ENCODE measurements around the gene CDR2. TPM values are rescaled to one million over a fixed set of nuclear protein-coding genes. Genes with fewer than 3 reads are reported as not detected.

The CDR2 gene
- total RNA-seq, 1 donor from 2014 or later = 57.6 TPM

DNA sequence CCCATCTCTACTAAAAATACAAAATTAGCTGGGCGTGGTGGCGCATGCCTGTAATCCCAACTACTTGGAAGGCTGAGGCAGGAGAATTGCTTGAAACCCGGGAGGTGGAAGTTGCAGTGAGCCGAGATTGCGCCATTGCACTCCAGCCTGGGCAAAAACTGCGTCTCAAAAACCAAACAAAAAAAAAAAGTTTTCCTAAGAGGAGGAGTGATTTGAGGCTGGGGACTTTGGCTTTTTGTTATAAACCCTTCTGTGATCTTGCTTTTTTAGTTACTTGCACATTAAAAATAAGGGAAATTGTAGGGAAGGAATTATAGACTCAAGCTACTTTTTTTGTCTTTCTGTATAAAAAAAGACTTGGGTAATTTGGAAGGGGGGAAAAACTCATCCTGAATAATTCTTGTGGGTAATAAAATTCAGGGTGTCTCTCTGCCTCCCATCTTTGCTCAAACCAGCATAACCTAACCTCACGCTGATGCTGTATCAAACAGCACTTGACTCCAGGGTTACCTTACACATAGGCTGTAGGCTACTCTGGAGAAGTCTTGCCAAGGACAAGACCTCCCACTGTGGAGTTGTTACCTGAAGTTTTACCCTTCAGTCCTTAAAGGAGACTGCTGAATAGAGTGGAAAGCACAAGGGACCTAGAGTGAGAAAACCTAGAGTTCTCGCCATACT, 1.7 kb upstream of the CDR2 start:
- Histone ChIP-seq H3K36me3 (ENCODE audit: insufficient read depth, low read length) (peaks cover 7% of the 10 kb centered on the region), H3K9me3 (ENCODE audit: insufficient read depth, low read depth, low read length) (no peaks in the 10 kb centered on the region), H3K27ac (ENCODE audit: low read depth, low read length) (no peak overlapping the region), H3K4me2 (ENCODE audit: low read length) (no peak overlapping the region), H2AFZ (ENCODE audit: low read depth, low read length) (no peak overlapping the region), H4K20me1 (ENCODE audit: insufficient read depth, low read length) (peaks cover 27% of the 10 kb centered on the region), H3K9ac (ENCODE audit: low read length) (no peak overlapping the region), H3K4me1 (ENCODE audit: insufficient read depth, low read length) (peaks cover 9% of the 10 kb centered on the region), H3K79me2 (ENCODE audit: insufficient read depth, low read length) (peaks cover 33% of the 10 kb centered on the region), H3K27me3 (ENCODE audit: insufficient read depth, low read length) (no peaks in the 10 kb centered on the region), H3K4me3 (ENCODE audit: insufficient read depth, low read depth, low read length) (no peak overlapping the region)
- TF ChIP-seq EZH2 (IDR thresholded peaks at IDR 0.05; ENCODE audit: insufficient read depth, low read length) = no peak
- TF ChIP-seq, protein P1, sequence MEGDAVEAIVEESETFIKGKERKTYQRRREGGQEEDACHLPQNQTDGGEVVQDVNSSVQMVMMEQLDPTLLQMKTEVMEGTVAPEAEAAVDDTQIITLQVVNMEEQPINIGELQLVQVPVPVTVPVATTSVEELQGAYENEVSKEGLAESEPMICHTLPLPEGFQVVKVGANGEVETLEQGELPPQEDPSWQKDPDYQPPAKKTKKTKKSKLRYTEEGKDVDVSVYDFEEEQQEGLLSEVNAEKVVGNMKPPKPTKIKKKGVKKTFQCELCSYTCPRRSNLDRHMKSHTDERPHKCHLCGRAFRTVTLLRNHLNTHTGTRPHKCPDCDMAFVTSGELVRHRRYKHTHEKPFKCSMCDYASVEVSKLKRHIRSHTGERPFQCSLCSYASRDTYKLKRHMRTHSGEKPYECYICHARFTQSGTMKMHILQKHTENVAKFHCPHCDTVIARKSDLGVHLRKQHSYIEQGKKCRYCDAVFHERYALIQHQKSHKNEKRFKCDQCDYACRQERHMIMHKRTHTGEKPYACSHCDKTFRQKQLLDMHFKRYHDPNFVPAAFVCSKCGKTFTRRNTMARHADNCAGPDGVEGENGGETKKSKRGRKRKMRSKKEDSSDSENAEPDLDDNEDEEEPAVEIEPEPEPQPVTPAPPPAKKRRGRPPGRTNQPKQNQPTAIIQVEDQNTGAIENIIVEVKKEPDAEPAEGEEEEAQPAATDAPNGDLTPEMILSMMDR (IDR thresholded peaks at IDR 0.05; ENCODE audit: insufficient read depth, low read depth, low read length) = no peak
- peak overlapping the region; percentile 92 for H3K4me3 Mint-ChIP-seq (ENCODE audit: unreplicated experiment)
- DNase-seq (ENCODE audit: low read depth) (no peak), FAIRE-seq (no peak)
- H3K36me3 Mint-ChIP-seq (ENCODE audit: low read depth, unreplicated experiment) = peaks cover 4% of the 10 kb centered on the region
- H3K9me3 Mint-ChIP-seq (ENCODE audit: unreplicated experiment) = no peaks in the 10 kb centered on the region
- peaks cover 5% of the 10 kb centered on the region for H3K4me1 Mint-ChIP-seq (ENCODE audit: low read depth, unreplicated experiment)
- no peaks in the 10 kb centered on the region for H3K27me3 Mint-ChIP-seq (ENCODE audit: low read depth, unreplicated experiment)
- no peak overlapping the region for H3K27ac Mint-ChIP-seq (ENCODE audit: unreplicated experiment)

DNA sequence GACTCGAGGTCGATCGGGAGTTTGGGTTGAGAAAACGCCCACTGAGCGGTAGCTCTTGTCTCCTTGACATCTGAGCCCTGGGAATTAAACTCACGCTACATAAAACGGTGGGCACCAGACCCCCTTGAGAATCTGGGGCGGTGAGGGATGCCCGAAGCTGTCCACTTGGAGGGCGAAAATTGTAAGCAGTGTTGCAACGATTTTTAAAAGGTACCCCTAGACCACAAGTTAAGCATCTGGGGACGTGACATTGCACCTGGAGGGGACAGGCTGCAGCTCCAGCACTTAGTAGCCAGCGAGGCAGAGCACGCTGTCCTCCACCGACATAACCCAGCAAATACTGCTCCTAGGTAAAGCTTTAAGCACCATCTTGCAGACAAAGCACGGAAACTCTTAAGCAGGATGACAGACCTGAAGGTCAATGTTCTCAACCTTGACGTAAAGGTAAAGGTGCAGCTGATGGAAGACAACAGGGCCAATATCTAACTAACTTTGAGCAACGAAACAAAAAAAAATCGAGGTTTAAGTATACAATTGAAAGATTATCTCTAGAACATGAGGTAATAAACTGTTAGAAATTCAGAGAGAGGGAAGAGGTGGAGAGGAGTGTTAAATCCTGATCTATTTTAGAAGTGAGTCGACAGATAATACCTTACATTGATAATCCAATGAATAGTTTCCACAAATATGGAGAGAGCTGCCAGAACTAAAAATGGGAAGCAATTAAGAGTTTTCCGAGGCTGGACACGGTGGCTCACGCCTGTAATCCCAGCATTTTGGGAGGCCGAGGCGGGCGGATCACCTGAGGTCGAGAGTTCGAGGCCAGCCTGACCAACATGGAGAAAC, 921 bp upstream of the CDR2 start:
- Mint-ChIP-seq H3K27ac (ENCODE audit: unreplicated experiment) (peak overlapping the region; percentile 67), H3K4me3 (ENCODE audit: unreplicated experiment) (peak overlapping the region; percentile 92), H3K9me3 (ENCODE audit: unreplicated experiment) (no peaks in the 10 kb centered on the region), H3K27me3 (ENCODE audit: low read depth, unreplicated experiment) (no peaks in the 10 kb centered on the region), H3K4me1 (ENCODE audit: low read depth, unreplicated experiment) (peaks cover 12% of the 10 kb centered on the region), H3K36me3 (ENCODE audit: low read depth, unreplicated experiment) (peaks cover 4% of the 10 kb centered on the region)
- DNase-seq (ENCODE audit: low read depth) (no peak), FAIRE-seq (no peak)
- TF ChIP-seq EZH2 (IDR thresholded peaks at IDR 0.05; ENCODE audit: insufficient read depth, low read length) = no peak
- TF ChIP-seq, protein P1 (IDR thresholded peaks at IDR 0.05; ENCODE audit: insufficient read depth, low read depth, low read length) = no peak
- peak overlapping the region; percentile 25 for H3K27ac ChIP-seq (ENCODE audit: low read depth, low read length)
- peak overlapping the region; percentile 91 for H3K9ac ChIP-seq (ENCODE audit: low read length)
- H2AFZ ChIP-seq (ENCODE audit: low read depth, low read length) = peak overlapping the region; percentile 94
- H3K4me3 ChIP-seq (ENCODE audit: insufficient read depth, low read depth, low read length) = peak overlapping the region; percentile 78
- H3K36me3 ChIP-seq (ENCODE audit: insufficient read depth, low read length) = peaks cover 7% of the 10 kb centered on the region
- no peaks in the 10 kb centered on the region for H3K27me3 ChIP-seq (ENCODE audit: insufficient read depth, low read length)
- peak overlapping the region; percentile 95 for H3K4me2 ChIP-seq (ENCODE audit: low read length)
- no peaks in the 10 kb centered on the region for H3K9me3 ChIP-seq (ENCODE audit: insufficient read depth, low read depth, low read length)
- H4K20me1 ChIP-seq (ENCODE audit: insufficient read depth, low read length) = peaks cover 35% of the 10 kb centered on the region
- peaks cover 41% of the 10 kb centered on the region for H3K79me2 ChIP-seq (ENCODE audit: insufficient read depth, low read length)
- peaks cover 11% of the 10 kb centered on the region for H3K4me1 ChIP-seq (ENCODE audit: insufficient read depth, low read length)

Measured in astrocyte (in vitro differentiated cells and primary cell).